AG04449 (cell line): ENCODE data around the gene ATXN1.

ENCODE experiments used
- CTCF ChIA-PET: fragments of 350-600 bp; formaldehyde crosslinking; extraction: SDS; loops from one replicate; lab custom pipeline; 2021; ENCODE audit warnings: antibody characterized with exemption; lab: Yijun Ruan, JAX
- POLR2A ChIA-PET: fragments of 400-600, 350-600 bp; formaldehyde crosslinking; extraction: SDS; loops from one replicate; lab custom pipeline; 2020; ENCODE audit warnings: antibody characterized with exemption, inconsistent platforms; lab: Yijun Ruan, JAX
- DNase-seq: peaks from one replicate; pipeline ENCODE4 v3.0.0-alpha.2; 2010; ENCODE audit warnings: low read depth, low spot score
- H3K4me3 ChIP-seq: 2 replicates; pipeline ENCODE4 v1.5.1; 2011; ENCODE audit warnings: low read depth, mild to moderate bottlenecking, control low read depth, low read length
- CTCF ChIP-seq: IDR thresholded peaks from one replicate; pipeline ENCODE4 v1.5.1; 2011; ENCODE audit warnings: mild to moderate bottlenecking, moderate library complexity, low read length, control low read depth, inconsistent platforms; ENCODE audit not compliant: insufficient read depth; ENCODE audit errors: missing control alignments

Gene ATXN1

GRCh38 chr6:16731478-16732051, 29.7 kb downstream of the ATXN1 start:
- DNase-seq: no peak
- ChIA-PET CTCF (interaction anchor here (0.8 to 1.4 kb wide), 3 partner anchors 8 to 233 kb away, joined by 3 to 4 read pairs (median 3); no protein-coding TSS in a partner anchor), POLR2A (interaction anchor here (0.7 to 1.2 kb wide), 2 partner anchors 8 to 10 kb away, joined by 3 to 6 read pairs; no protein-coding TSS in a partner anchor)
- no peak for TF ChIP-seq CTCF
- H3K4me3 ChIP-seq: no peak overlapping the region

- CTCF ChIA-PET: interaction anchor here (0.8 to 1.4 kb wide), 3 partner anchors 8 to 220 kb away, joined by 3 to 4 read pairs (median 3); no protein-coding TSS in a partner anchor
- POLR2A ChIA-PET: interaction anchor here (0.7 to 1.2 kb wide), 2 partner anchors 9 to 11 kb away, joined by 3 to 6 read pairs; no protein-coding TSS in a partner anchor
- no peak overlapping the region for H3K4me3 ChIP-seq
- TF ChIP-seq CTCF: no peak
- no peak for DNase-seq
These were observed 30.4 kb downstream of the ATXN1 start for GRCh38 chr6:16730738-16731477.

GRCh38 chr6:16729744-16730143, 31.5 kb downstream of the ATXN1 start:
- TF ChIP-seq CTCF: no peak
- no peak for DNase-seq
- no peak overlapping the region for H3K4me3 ChIP-seq
- ChIA-PET POLR2A (interaction anchor here (1.0 kb wide), 1 partner anchor 16 kb away, joined by 4 read pairs; no protein-coding TSS in a partner anchor), CTCF (interaction anchor here (1.6 kb wide), 1 partner anchor 10 kb away, joined by 6 read pairs; no protein-coding TSS in a partner anchor)

GRCh38 chr6:16729183-16729691, 32.0 kb downstream of the ATXN1 start:
- ChIA-PET POLR2A (interaction anchor here (0.6 to 1.0 kb wide), 2 partner anchors 16 to 324 kb away, joined by 3 to 4 read pairs; no protein-coding TSS in a partner anchor), CTCF (interaction anchor here (1.6 to 1.7 kb wide), 2 partner anchors 11 to 14 kb away, joined by 4 to 6 read pairs; no protein-coding TSS in a partner anchor)
- no peak overlapping the region for H3K4me3 ChIP-seq
- no peak for DNase-seq
- TF ChIP-seq CTCF: no peak

- no peak for TF ChIP-seq CTCF
- POLR2A ChIA-PET: interaction anchor here (0.6 to 4.6 kb wide), 3 partner anchors 12 to 323 kb away, joined by 3 to 21 read pairs (median 4); no protein-coding TSS in a partner anchor
- CTCF ChIA-PET: interaction anchor here (1.2 to 1.7 kb wide), 3 partner anchors 11 to 218 kb away, joined by 4 to 6 read pairs (median 4); no protein-coding TSS in a partner anchor
These were observed 32.6 kb downstream of the ATXN1 start for GRCh38 chr6:16728513-16729182.

More at GRCh38 chr6:16728513-16729182, 32.6 kb downstream of the ATXN1 start:
- no peak overlapping the region for H3K4me3 ChIP-seq
- no peak for DNase-seq
